IPS-18c (cell line): ENCODE measurements around the gene KAZN.
"Not testable (repeated sequence)": the region's sequence is repeated elsewhere in the genome, so short reads cannot be mapped to it uniquely, and the experiment has no call there.

Experiments used
- H3K4me3 ChIP-seq: 2 replicates; pipeline ENCODE4 v1.7.0; 2013; ENCODE audit warnings: low read depth, mild to moderate bottlenecking, low read length, moderate library complexity; ENCODE audit not compliant: insufficient read depth
- H3K9me3 ChIP-seq: one replicate; pipeline ENCODE4 v1.6.1; 2013; ENCODE audit warnings: mild to moderate bottlenecking, low read length, moderate library complexity; ENCODE audit not compliant: control insufficient read depth, insufficient read depth

The KAZN gene

GRCh38 chr1:14578156-14578555 lies 20.3 kb upstream of the KAZN start:
- Histone ChIP-seq H3K4me3 (no peak overlapping the region), H3K9me3 (no peaks in the 10 kb centered on the region)

- H3K9me3 ChIP-seq, H3K4me3 ChIP-seq: not testable (repeated sequence)
These were observed 18.2 kb upstream of the KAZN start for GRCh38 chr1:14580295-14580694.

GRCh38 chr1:14580986-14581385 lies 17.5 kb upstream of the KAZN start:
- Histone ChIP-seq H3K9me3 (no peaks in the 10 kb centered on the region), H3K4me3 (no peak overlapping the region)

GRCh38 chr1:14583788-14584187 lies 14.7 kb upstream of the KAZN start:
- H3K9me3 ChIP-seq: peaks cover 3% of the 10 kb centered on the region
- H3K4me3 ChIP-seq: no peak overlapping the region

- Histone ChIP-seq H3K4me3 (no peak overlapping the region), H3K9me3 (peaks cover 3% of the 10 kb centered on the region)
These were observed 12.8 kb upstream of the KAZN start for GRCh38 chr1:14585728-14586127.

GRCh38 chr1:14590411-14591180 lies 7.9 kb upstream of the KAZN start:
- Histone ChIP-seq H3K4me3 (no peak overlapping the region), H3K9me3 (peaks cover 3% of the 10 kb centered on the region)

- no peak overlapping the region for H3K4me3 ChIP-seq
These were observed 6.9 kb upstream of the KAZN start for GRCh38 chr1:14591600-14591999.

GRCh38 chr1:14592004-14592631 lies 6.4 kb upstream of the KAZN start:
- H3K4me3 ChIP-seq: no peak overlapping the region
- peaks cover 3% of the 10 kb centered on the region for H3K9me3 ChIP-seq

More at GRCh38 chr1:14591600-14591999, 6.9 kb upstream of the KAZN start:
- H3K9me3 ChIP-seq: peaks cover 3% of the 10 kb centered on the region

- H3K4me3 ChIP-seq: no peak overlapping the region
These were observed 5.2 kb upstream of the KAZN start for GRCh38 chr1:14593302-14593701.

GRCh38 chr1:14594045-14594444 lies 4.4 kb upstream of the KAZN start:
- Histone ChIP-seq H3K4me3 (no peak overlapping the region), H3K9me3 (no peaks in the 10 kb centered on the region)

More at GRCh38 chr1:14593302-14593701, 5.2 kb upstream of the KAZN start:
- no peaks in the 10 kb centered on the region for H3K9me3 ChIP-seq

- no peak overlapping the region for H3K4me3 ChIP-seq
- H3K9me3 ChIP-seq: no peaks in the 10 kb centered on the region
These were observed 1.9 kb upstream of the KAZN start for GRCh38 chr1:14596591-14596990.

- Histone ChIP-seq H3K9me3 (no peaks in the 10 kb centered on the region), H3K4me3 (peak overlapping the region; percentile 82; the same call in 1 of the 2 replicates)
These were observed 1.0 kb upstream of the KAZN start for GRCh38 chr1:14597343-14598006.

GRCh38 chr1:14598007-14598497 lies 433 bp upstream of the KAZN start:
- H3K4me3 ChIP-seq: peak overlapping the region; percentile 82

GRCh38 chr1:14599183-14599791 lies 802 bp downstream of the KAZN start:
- no peaks in the 10 kb centered on the region for H3K9me3 ChIP-seq
- peak overlapping the region; percentile 82 for H3K4me3 ChIP-seq

More at GRCh38 chr1:14598007-14598497, 433 bp upstream of the KAZN start:
- H3K9me3 ChIP-seq: no peaks in the 10 kb centered on the region

- Histone ChIP-seq H3K9me3 (no peaks in the 10 kb centered on the region), H3K4me3 (peak overlapping the region; percentile 82)
These were observed 1.3 kb downstream of the KAZN start for GRCh38 chr1:14599800-14600199.

- peak overlapping the region; percentile 82; the same call in 1 of the 2 replicates for H3K4me3 ChIP-seq
- no peaks in the 10 kb centered on the region for H3K9me3 ChIP-seq
These were observed 2.1 kb downstream of the KAZN start for GRCh38 chr1:14600405-14601112.

- H3K4me3 ChIP-seq: no peak overlapping the region
These were observed 3.7 kb downstream of the KAZN start for GRCh38 chr1:14602136-14602535.

More at GRCh38 chr1:14602136-14602535, 3.7 kb downstream of the KAZN start:
- H3K9me3 ChIP-seq: no peaks in the 10 kb centered on the region
